Measurements from ENCODE around the gene CNOT2.
"Not testable (repeated sequence)": the region's sequence is repeated elsewhere in the genome, so short reads cannot be mapped to it uniquely, and the experiment has no call there.

The CNOT2 gene

GRCh38 chr12:70260646-70261045, 17.4 kb downstream of the CNOT2 start:
- no peak for TF ChIP-seq POLR2A (IDR thresholded peaks at IDR 0.05; ENCODE audit: low read depth, low read length)
- FAIRE-seq (no peak), DNase-seq (ENCODE audit: insufficient read length, low spot score) (no peak)

GRCh38 chr12:70264067-70264867, 21.0 kb downstream of the CNOT2 start:
- FAIRE-seq: no peak
- TF ChIP-seq POLR2A (IDR thresholded peaks at IDR 0.05; ENCODE audit: low read depth, low read length): no peak
- DNase-seq (ENCODE audit: insufficient read length, low spot score): no peak

GRCh38 chr12:70265132-70265531, 21.9 kb downstream of the CNOT2 start:
- FAIRE-seq: no peak
- DNase-seq (ENCODE audit: insufficient read length, low spot score): no peak
- TF ChIP-seq POLR2A (IDR thresholded peaks at IDR 0.05; ENCODE audit: low read depth, low read length): no peak

GRCh38 chr12:70267550-70267949, 24.3 kb downstream of the CNOT2 start:
- DNase-seq (ENCODE audit: insufficient read length, low spot score) (no peak), FAIRE-seq (no peak)
- TF ChIP-seq POLR2A (IDR thresholded peaks at IDR 0.05; ENCODE audit: low read depth, low read length): no peak

- no peak for TF ChIP-seq POLR2A (IDR thresholded peaks at IDR 0.05; ENCODE audit: low read depth, low read length)
- DNase-seq (ENCODE audit: insufficient read length, low spot score) (no peak), FAIRE-seq (peak; percentile 6)
Measured at GRCh38 chr12:70268972-70269371, 25.7 kb downstream of the CNOT2 start.

- DNase-seq (ENCODE audit: insufficient read length, low spot score) (no peak), FAIRE-seq (no peak)
- TF ChIP-seq POLR2A (IDR thresholded peaks at IDR 0.05; ENCODE audit: low read depth, low read length): no peak
Measured at GRCh38 chr12:70270108-70270507, 26.9 kb downstream of the CNOT2 start.

- DNase-seq (ENCODE audit: insufficient read length, low spot score) (no peak), FAIRE-seq (no peak)
- TF ChIP-seq POLR2A (IDR thresholded peaks at IDR 0.05; ENCODE audit: low read depth, low read length): no peak
Measured at GRCh38 chr12:70271025-70271424, 27.8 kb downstream of the CNOT2 start.

- FAIRE-seq (no peak), DNase-seq (ENCODE audit: insufficient read length, low spot score) (no peak)
- TF ChIP-seq POLR2A (IDR thresholded peaks at IDR 0.05; ENCODE audit: low read depth, low read length): no peak
Measured at GRCh38 chr12:70272510-70272909, 29.3 kb downstream of the CNOT2 start.

GRCh38 chr12:70275045-70275444, 31.8 kb downstream of the CNOT2 start:
- no peak for TF ChIP-seq POLR2A (IDR thresholded peaks at IDR 0.05; ENCODE audit: low read depth, low read length)
- FAIRE-seq (no peak), DNase-seq (ENCODE audit: insufficient read length, low spot score) (no peak)

- DNase-seq (ENCODE audit: insufficient read length, low spot score): no peak
- FAIRE-seq: no peak
- TF ChIP-seq POLR2A (IDR thresholded peaks at IDR 0.05; ENCODE audit: low read depth, low read length): no peak
Measured at GRCh38 chr12:70277973-70278372, 34.7 kb downstream of the CNOT2 start.

GRCh38 chr12:70278945-70279344, 35.7 kb downstream of the CNOT2 start:
- DNase-seq (ENCODE audit: insufficient read length, low spot score) (no peak), FAIRE-seq (no peak)
- no peak for TF ChIP-seq POLR2A (IDR thresholded peaks at IDR 0.05; ENCODE audit: low read depth, low read length)

- no peak for DNase-seq (ENCODE audit: insufficient read length, low spot score)
- no peak for TF ChIP-seq POLR2A (IDR thresholded peaks at IDR 0.05; ENCODE audit: low read depth, low read length)
- no peak for FAIRE-seq
Measured at GRCh38 chr12:70283232-70283631, 40.0 kb downstream of the CNOT2 start.

- DNase-seq (ENCODE audit: insufficient read length, low spot score) (no peak), FAIRE-seq (no peak)
- no peak for TF ChIP-seq POLR2A (IDR thresholded peaks at IDR 0.05; ENCODE audit: low read depth, low read length)
Measured at GRCh38 chr12:70288817-70289216, 45.6 kb downstream of the CNOT2 start.

GRCh38 chr12:70290116-70290515, 46.9 kb downstream of the CNOT2 start:
- FAIRE-seq: no peak
- TF ChIP-seq POLR2A (IDR thresholded peaks at IDR 0.05; ENCODE audit: low read depth, low read length): no peak
- no peak for DNase-seq (ENCODE audit: insufficient read length, low spot score)

GRCh38 chr12:70292017-70292776, 49.0 kb downstream of the CNOT2 start:
- FAIRE-seq (no peak), DNase-seq (ENCODE audit: insufficient read length, low spot score) (no peak)

GRCh38 chr12:70304684-70305555, 61.7 kb downstream of the CNOT2 start:
- DNase-seq (ENCODE audit: insufficient read length, low spot score): not testable (repeated sequence)

More at GRCh38 chr12:70292017-70292776, 49.0 kb downstream of the CNOT2 start:
- no peak for TF ChIP-seq POLR2A (IDR thresholded peaks at IDR 0.05; ENCODE audit: low read depth, low read length)

More at GRCh38 chr12:70304684-70305555, 61.7 kb downstream of the CNOT2 start:
- FAIRE-seq: not testable (repeated sequence)

Measured in H54 (cell line).